Urinary bladder (tissue), 4 donors: ENCODE results near the gene UBE2F. TPM values are rescaled to one million over a fixed set of nuclear protein-coding genes. Genes with fewer than 3 reads are reported as not detected.

Experiments
- DNase-seq: peaks from one replicate; pipeline ENCODE4 v3.0.0-alpha.2; 2015; ENCODE audit errors: extremely low spot score
- H3K27ac ChIP-seq: one replicate; pipeline ENCODE4 v1.5.1; 2013; ENCODE audit warnings: low read depth, mild to moderate bottlenecking, moderate library complexity
- H3K36me3 ChIP-seq: one replicate; pipeline ENCODE4 v1.6.1; 2013; ENCODE audit warnings: mild to moderate bottlenecking, moderate library complexity; ENCODE audit not compliant: insufficient read depth
- H3K4me1 ChIP-seq: one replicate; pipeline ENCODE4 v1.6.1; 2013; ENCODE audit warnings: mild to moderate bottlenecking, moderate library complexity; ENCODE audit not compliant: insufficient read depth
- H3K4me3 ChIP-seq: one replicate; pipeline ENCODE4 v1.5.1; 2013; ENCODE audit warnings: low read depth, low read length
- WGBS: extraction: QIAGEN DNeasy Blood & Tissue Kit; methylation state at CpG from one replicate; pipeline ENCODE4 v1.1.7; 2013; 5-methylcytosine and 5-hydroxymethylcytosine counted together
- polyA plus RNA-seq: library from polyadenylated mRNA; stranded (reverse); fragments of 200-250 nt; gene quantifications from one replicate; pipeline ENCODE4 v1.2.3, GENCODE V29; 2013
- total RNA-seq: library from RNA; depleted of rRNA; stranded (reverse); fragments of >200 nt; gene quantifications from one replicate; pipeline ENCODE4 v1.2.3, GENCODE V29; 2014
- donor health status: healthy with polysubstance abuse.
- donor health status: healthy.

UBE2F gene
- total and polyA plus RNA-seq, 2 donors: 25.9 to 38.3 TPM

DNA sequence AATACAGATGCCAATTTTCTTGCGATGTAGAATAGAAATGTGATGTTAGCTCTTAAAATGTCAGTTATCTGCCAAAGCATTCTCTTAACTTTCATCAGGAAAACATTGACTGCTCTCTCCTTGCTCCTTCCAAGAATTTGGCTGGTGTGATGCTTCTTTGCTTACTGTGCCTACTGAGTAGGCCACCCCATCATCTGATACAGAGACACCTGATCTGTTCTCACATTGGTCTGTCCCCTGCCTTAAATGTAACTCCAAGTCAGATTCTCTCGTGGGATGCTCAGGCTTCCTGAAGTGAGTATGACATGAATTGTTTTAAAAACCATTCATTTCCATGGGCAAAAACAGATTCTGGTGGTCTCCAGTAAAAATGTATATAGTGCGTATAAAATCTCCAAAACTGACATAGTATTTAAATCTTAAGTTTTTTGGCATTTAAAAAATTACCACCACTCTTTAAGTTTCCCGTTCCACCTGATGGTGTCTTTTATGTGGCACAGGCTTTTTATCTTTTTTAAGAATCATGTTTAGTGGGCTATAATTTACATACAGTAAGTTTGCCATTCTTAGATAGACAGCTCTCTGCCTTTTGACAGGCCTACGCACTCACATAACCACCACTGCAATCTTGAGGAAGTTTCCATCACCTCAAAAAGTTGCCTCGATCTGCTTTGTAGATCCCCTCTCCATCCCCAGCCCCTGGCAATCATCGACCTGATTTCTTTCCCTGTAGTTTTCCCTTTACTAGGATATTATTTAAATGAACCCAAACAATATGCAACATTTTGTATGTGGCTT lies 36.6 kb downstream of the UBE2F start:
- no peaks in the 10 kb centered on the region for H3K4me1 ChIP-seq
- no peak for DNase-seq
- no peak overlapping the region for H3K27ac ChIP-seq
- peaks cover 4% of the 10 kb centered on the region for H3K36me3 ChIP-seq
- no peak overlapping the region for H3K4me3 ChIP-seq
- 79% methylated on average over 7 of the region's 7 CpGs for WGBS

DNA sequence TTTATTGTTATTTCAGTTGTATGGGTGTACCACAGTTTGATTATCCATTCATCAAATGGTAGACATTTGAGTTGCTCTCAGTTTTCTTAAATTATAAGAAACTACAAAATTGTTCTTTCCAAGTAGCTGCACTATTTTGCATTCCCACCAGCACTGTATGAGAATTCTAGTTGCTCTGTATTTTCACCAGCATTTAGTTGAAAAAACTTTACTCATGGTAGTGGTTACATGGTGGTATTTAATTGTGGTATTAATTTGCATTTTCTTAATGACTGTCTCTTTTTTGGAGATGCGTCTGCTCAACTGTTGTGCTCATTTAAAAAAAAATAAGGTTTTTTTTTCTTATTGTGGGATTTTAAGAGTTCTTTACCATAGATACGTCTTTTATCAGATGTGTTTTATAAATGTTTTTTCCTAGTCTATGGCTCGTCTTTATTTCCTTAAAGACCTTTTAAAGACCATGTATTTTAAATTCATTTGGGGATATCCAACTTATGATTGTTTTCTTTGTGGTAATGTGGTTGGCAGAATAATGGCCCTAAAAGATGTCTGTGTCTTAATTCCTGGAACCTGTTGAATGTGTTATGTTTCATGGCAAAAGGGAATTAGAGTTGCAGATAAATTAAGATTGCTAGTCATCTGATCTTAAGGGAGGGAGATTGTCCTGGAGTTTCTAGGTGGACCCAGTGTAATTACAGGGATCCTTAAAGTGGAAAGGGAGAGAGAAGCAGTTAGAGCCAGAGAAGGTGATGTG lies 37.4 kb downstream of the UBE2F start:
- no peak for DNase-seq
- peaks cover 4% of the 10 kb centered on the region for H3K36me3 ChIP-seq
- no peaks in the 10 kb centered on the region for H3K4me1 ChIP-seq
- no peak overlapping the region for H3K4me3 ChIP-seq
- WGBS: 93% methylated on average over 3 of the region's 3 CpGs
- H3K27ac ChIP-seq: no peak overlapping the region

DNA sequence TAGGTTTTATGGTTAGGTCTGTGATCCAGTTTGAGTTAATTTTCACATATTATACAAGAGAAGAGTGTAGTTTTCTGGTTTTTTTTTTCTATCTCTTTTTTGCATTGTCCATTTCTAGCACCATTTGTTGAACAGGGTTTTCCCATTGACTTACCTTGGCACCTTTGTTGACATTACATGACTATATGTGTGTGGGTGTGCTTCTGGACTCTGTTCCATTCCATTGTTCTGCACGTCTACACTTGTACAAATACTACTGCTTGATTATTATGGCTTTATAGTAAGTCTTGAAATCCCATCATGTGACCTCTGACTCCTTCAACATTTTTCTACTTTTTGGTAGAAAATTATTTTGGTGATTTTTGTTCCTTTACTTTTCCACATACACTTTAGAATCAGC lies 38.7 kb downstream of the UBE2F start:
- WGBS: 82% methylated on average over 1 of the region's 1 CpG
- Histone ChIP-seq H3K4me3 (no peak overlapping the region), H3K36me3 (peaks cover 4% of the 10 kb centered on the region), H3K27ac (no peak overlapping the region), H3K4me1 (no peaks in the 10 kb centered on the region)
- no peak for DNase-seq

DNA sequence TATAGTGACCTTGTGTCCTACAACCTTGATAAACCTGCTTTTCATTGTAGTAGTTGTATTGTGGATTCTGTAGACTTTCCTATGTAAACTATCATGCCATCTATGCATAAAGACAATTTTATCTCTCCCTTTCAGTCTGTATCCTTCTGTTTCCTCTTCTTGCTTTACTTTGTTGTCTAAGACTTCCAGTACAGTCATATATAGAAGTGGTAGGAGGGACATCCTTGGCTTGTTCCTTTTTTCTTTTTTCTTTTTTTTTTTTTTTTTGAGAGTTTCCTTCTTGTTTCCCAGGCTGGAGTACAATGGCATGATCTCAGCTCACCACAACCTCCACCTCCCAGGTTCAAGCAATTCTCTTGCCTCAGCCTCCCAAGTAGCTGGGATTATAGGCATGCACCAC lies 39.7 kb downstream of the UBE2F start:
- Histone ChIP-seq H3K4me1 (no peaks in the 10 kb centered on the region), H3K36me3 (peaks cover 4% of the 10 kb centered on the region), H3K27ac (no peak overlapping the region), H3K4me3 (no peak overlapping the region)
- DNase-seq: no peak

DNA sequence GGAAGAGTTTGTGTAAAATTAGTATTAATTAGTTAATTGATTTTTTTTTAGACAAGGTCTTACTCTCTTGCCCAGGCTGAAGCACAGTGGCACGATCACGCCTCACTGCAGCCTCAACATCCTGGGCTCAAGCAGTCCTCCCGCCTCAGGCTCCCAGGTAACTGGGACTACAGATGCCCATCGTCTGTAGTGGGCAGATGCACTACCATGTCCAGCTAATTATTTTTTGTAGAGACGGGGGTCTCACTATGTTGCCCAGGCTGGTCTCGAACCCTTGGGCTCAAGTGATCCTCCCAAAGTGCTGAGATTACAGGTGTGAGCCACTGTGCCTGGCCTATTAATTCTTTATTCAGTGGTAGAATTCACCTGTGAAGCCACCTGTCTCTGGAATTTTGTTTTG lies 41.1 kb downstream of the UBE2F start:
- Histone ChIP-seq H3K27ac (no peak overlapping the region), H3K4me3 (no peak overlapping the region), H3K36me3 (peaks cover 4% of the 10 kb centered on the region), H3K4me1 (no peaks in the 10 kb centered on the region)
- 82% methylated on average over 6 of the region's 6 CpGs for WGBS
- no peak for DNase-seq

DNA sequence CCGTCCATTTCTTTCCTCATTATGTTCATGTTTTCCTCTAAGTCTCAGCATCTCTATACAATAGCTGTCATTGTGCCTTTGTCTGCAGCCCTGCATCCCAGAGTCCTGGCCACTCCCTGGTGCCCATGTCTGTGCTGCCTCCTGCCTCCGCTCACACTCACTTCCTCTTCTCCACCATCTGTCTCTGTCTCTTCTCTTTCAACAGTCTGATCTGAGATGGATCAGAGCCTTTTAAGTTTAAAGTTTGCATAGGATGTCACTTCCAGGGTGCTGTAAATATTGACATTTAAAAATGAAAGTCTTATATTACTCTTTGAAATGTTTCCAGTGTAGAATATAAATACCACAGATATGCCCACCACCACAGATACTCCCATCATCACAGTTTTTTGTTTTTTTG lies 42.7 kb downstream of the UBE2F start:
- Histone ChIP-seq H3K27ac (no peak overlapping the region), H3K36me3 (peaks cover 4% of the 10 kb centered on the region), H3K4me1 (no peaks in the 10 kb centered on the region), H3K4me3 (no peak overlapping the region)
- WGBS: 92% methylated on average over 2 of the region's 2 CpGs
- no peak for DNase-seq

DNA sequence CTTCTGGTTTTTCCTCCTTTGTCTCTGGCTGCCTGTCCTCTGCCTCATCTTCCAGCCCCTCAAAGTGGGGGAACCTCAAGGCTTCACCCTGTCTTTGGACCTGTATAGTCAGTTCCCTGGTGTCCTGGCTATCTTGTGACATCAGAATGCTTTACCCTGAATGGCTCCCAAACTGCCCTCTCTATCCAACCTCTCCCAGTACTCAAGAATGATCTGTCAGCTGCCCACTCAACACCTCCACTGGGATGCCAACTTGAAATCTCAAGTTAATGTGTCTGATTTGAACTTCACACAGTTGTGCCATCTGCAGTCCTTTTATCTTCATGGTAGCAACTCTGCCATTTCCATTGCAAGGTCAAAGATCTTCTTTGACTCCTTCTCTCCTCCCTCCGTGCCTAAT lies 43.8 kb downstream of the UBE2F start:
- Histone ChIP-seq H3K36me3 (peaks cover 4% of the 10 kb centered on the region), H3K4me1 (no peaks in the 10 kb centered on the region), H3K27ac (no peak overlapping the region), H3K4me3 (no peak overlapping the region)
- WGBS: 95% methylated on average over 1 of the region's 1 CpG
- no peak for DNase-seq

DNA sequence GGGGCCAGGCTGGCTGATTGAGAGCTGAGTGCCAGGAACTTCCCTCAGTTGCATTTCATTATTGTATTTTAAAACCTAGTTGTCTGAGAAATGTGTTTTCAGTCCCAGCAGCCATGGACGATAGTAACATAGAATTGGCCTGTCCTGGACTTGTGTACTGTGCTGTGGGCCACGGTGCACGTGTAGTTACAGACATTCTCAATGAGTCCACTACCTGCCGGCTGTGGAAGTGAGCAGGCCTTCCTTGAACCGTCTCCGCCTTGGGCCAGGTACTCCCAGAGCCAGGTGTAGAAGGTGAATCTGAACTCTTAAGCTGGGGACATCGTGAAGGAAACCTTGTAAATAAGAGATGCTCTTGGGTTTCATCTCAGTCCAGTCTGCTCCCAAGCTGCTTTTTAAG lies 47.0 kb downstream of the UBE2F start:
- Histone ChIP-seq H3K4me3 (no peak overlapping the region), H3K4me1 (no peaks in the 10 kb centered on the region), H3K27ac (no peak overlapping the region), H3K36me3 (no peaks in the 10 kb centered on the region)
- WGBS: 93% methylated on average over 7 of the region's 7 CpGs
- DNase-seq: no peak

DNA sequence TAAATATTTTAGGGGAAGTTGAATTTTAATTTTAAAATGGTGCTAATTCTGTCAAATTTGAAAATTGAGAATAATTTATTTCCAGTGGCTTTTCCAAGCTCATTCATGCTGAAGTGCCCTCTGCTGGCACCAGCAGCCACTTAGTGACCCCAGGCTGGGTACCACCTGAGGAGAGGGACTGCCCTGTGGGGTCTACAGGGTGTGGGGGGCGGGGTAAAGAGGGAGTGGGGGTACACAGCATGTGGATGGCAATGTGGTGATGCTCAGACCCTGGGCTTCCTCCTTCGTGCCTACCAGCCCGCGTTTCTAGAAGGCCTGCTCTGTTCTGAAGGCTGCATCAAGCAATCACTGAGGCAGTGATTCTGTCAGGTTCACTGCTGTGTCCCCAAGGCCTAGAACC lies 48.9 kb downstream of the UBE2F start:
- no peak for DNase-seq
- no peaks in the 10 kb centered on the region for H3K4me1 ChIP-seq
- H3K27ac ChIP-seq: no peak overlapping the region
- H3K4me3 ChIP-seq: no peak overlapping the region
- WGBS: 94% methylated on average over 4 of the region's 4 CpGs
- no peaks in the 10 kb centered on the region for H3K36me3 ChIP-seq

DNA sequence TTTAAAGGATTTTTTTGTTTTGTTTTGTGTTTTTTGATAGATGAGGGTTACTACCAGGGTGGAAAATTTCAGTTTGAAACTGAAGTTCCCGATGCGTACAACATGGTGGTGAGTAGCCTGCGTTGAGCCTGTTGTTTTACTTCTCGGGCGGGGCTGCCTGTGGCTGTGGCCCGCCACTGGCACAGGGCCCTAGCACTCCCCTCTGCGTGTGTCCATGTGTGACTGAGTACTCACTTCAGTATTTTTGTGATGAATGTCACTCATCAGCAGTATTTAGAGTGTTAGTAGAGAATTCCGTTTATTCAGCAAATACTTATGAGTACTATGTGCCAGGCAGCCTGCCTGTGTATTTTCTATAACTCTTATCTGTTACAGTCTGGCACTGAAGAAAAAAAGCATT lies 49.7 kb downstream of the UBE2F start:
- Histone ChIP-seq H3K4me1 (no peaks in the 10 kb centered on the region), H3K36me3 (no peaks in the 10 kb centered on the region), H3K27ac (no peak overlapping the region), H3K4me3 (no peak overlapping the region)
- DNase-seq: no peak
- WGBS: 90% methylated on average over 8 of the region's 8 CpGs

DNA sequence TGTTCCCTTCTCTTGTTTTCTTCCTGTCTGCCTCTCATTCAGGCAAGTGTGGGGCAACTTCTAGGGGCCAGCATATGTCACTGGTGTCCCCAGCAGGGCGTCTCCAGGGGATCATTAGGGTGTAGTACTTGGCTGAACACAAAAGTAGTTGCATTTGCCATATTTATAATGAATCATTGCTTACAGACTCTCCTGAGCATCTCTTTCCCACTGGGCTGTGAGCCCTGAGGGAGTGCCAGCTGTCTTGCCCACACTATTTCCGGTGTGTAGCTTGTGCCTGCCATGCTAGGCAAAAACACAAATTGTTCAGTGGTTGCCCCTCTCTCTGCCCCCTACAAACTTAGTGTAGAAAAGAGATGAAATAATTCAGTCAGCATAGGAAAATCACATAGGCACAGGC lies 53.1 kb downstream of the UBE2F start:
- no peak for DNase-seq
- 95% methylated on average over 2 of the region's 2 CpGs for WGBS
- H3K27ac ChIP-seq: no peak overlapping the region
- no peaks in the 10 kb centered on the region for H3K36me3 ChIP-seq
- no peak overlapping the region for H3K4me3 ChIP-seq
- no peaks in the 10 kb centered on the region for H3K4me1 ChIP-seq

DNA sequence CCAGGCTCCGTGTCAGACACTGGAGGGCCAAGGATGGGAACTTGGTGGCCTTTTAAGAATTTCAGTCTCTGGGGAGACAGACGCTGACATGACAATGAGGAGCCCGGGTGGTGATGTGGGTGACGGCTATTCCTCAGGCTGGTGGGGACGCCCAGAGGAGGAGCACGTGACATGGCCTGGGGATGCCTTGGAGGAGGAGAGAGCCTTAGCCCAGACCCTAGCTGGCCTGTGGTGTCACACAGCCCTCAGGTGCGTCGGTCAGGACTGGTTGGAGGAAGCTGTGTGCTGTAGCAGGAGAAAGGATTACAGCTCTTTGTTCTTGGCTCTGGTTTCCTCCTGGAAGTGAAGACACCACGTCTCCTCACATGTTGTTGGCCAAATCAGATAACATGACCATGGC lies 54.0 kb downstream of the UBE2F start:
- DNase-seq: no peak
- H3K36me3 ChIP-seq: no peaks in the 10 kb centered on the region
- 91% methylated on average over 9 of the region's 9 CpGs for WGBS
- no peaks in the 10 kb centered on the region for H3K4me1 ChIP-seq
- no peak overlapping the region for H3K4me3 ChIP-seq
- no peak overlapping the region for H3K27ac ChIP-seq

DNA sequence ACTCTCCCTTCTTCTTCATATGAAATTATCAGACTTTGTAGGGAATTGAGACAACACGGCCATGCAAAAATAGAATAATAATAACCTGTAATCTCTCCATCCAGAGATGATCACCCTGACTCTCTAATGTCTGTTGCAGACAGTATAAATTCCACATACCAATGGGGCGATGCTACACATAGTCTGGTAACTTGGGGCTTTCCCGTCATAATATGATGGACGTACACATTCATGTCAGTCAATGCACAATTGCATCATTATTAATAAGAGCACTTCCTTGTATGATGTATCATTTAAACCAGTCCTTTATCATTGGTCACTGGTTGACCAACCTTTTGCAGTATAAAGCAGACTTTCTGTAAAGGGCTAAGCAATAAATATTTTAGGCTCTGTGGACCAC lies 54.5 kb downstream of the UBE2F start:
- 94% methylated on average over 4 of the region's 4 CpGs for WGBS
- no peak for DNase-seq
- no peak overlapping the region for H3K4me3 ChIP-seq
- H3K4me1 ChIP-seq: no peaks in the 10 kb centered on the region
- H3K36me3 ChIP-seq: no peaks in the 10 kb centered on the region
- H3K27ac ChIP-seq: no peak overlapping the region

DNA sequence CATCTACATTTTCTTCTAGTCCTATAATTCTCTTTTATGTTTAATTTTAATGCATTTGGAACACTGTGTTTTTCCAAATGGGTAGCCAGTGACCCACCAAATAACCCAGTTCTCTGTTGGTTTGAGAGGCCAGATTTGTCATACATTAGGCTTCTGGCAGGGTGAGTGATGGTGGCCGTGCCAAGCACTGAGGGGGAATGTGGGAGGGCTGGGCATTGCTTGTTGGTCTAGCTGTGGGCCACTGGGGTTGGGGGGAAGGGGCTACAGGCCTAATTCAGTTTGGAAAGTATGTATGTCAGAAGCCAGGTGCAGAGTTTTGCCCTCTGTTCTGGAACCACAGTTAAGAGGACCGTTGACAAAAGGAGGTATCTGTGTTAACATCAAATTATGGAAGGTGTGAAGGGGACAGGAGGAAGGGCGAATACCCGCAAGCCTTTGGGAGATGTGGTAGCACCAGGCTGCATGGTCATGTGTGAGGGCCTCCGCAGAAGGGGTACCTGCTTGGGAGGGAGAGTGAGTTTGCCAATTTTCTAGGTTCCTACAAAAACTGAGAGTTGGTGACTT lies 55.9 kb downstream of the UBE2F start:
- Histone ChIP-seq H3K27ac (no peak overlapping the region), H3K36me3 (no peaks in the 10 kb centered on the region), H3K4me1 (no peaks in the 10 kb centered on the region), H3K4me3 (no peak overlapping the region)
- DNase-seq: no peak
- WGBS: 93% methylated on average over 5 of the region's 5 CpGs
